AG04449 (cell line): ENCODE results near the gene PCSK7.

Experiments used
- CTCF ChIA-PET: fragments of 350-600 bp; formaldehyde crosslinking; extraction: SDS; loops from one replicate; lab custom pipeline; 2021; ENCODE audit warnings: antibody characterized with exemption; lab: Yijun Ruan, JAX
- POLR2A ChIA-PET: fragments of 400-600, 350-600 bp; formaldehyde crosslinking; extraction: SDS; loops from one replicate; lab custom pipeline; 2020; ENCODE audit warnings: antibody characterized with exemption, inconsistent platforms; lab: Yijun Ruan, JAX
- DNase-seq: peaks from one replicate; pipeline ENCODE4 v3.0.0-alpha.2; 2010; ENCODE audit warnings: low read depth, low spot score
- H3K4me3 ChIP-seq: 2 replicates; pipeline ENCODE4 v1.5.1; 2011; ENCODE audit warnings: low read depth, mild to moderate bottlenecking, control low read depth, low read length
- TF ChIP-seq, protein P1 (sequence below): IDR thresholded peaks from one replicate; pipeline ENCODE4 v1.5.1; 2011; ENCODE audit warnings: mild to moderate bottlenecking, moderate library complexity, low read length, control low read depth, inconsistent platforms; ENCODE audit not compliant: insufficient read depth; ENCODE audit errors: missing control alignments

PCSK7 gene

GRCh38 chr11:117255966-117256365, 24.1 kb upstream of the PCSK7 start:
- DNase-seq: no peak
- ChIA-PET CTCF (interaction anchor here (0.8 to 2.0 kb wide), 2 partner anchors 10 to 13 kb away, joined by 4 to 8 read pairs; no protein-coding TSS in a partner anchor), POLR2A (no interaction called here)
- TF ChIP-seq, protein P1, sequence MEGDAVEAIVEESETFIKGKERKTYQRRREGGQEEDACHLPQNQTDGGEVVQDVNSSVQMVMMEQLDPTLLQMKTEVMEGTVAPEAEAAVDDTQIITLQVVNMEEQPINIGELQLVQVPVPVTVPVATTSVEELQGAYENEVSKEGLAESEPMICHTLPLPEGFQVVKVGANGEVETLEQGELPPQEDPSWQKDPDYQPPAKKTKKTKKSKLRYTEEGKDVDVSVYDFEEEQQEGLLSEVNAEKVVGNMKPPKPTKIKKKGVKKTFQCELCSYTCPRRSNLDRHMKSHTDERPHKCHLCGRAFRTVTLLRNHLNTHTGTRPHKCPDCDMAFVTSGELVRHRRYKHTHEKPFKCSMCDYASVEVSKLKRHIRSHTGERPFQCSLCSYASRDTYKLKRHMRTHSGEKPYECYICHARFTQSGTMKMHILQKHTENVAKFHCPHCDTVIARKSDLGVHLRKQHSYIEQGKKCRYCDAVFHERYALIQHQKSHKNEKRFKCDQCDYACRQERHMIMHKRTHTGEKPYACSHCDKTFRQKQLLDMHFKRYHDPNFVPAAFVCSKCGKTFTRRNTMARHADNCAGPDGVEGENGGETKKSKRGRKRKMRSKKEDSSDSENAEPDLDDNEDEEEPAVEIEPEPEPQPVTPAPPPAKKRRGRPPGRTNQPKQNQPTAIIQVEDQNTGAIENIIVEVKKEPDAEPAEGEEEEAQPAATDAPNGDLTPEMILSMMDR: no peak
- H3K4me3 ChIP-seq: no peak overlapping the region

- TF ChIP-seq, protein P1: no peak
- no peak for DNase-seq
- ChIA-PET POLR2A (no interaction called here), CTCF (no interaction called here)
- no peak overlapping the region for H3K4me3 ChIP-seq
These were observed 19.6 kb upstream of the PCSK7 start for GRCh38 chr11:117251506-117251905.

DNA sequence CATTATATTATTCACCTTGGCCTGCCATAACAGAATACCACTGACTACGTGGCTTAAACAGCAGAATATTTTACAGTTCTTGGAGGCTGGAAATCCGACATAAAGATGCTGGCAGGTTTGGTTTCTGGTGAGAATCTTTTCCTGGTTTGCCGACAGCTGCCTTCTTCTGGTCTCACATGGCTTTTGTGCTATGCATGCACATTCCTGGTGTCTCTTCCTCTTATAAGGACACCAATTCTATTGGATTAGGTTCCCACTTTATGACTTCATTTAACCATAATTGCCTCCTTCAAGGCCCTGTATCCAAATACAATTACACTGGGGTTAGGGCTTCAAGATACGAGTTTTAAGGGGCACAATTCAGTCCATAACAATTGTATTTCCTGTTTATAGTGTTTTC, 17.7 kb upstream of the PCSK7 start:
- CTCF ChIA-PET: no interaction called here

DNA sequence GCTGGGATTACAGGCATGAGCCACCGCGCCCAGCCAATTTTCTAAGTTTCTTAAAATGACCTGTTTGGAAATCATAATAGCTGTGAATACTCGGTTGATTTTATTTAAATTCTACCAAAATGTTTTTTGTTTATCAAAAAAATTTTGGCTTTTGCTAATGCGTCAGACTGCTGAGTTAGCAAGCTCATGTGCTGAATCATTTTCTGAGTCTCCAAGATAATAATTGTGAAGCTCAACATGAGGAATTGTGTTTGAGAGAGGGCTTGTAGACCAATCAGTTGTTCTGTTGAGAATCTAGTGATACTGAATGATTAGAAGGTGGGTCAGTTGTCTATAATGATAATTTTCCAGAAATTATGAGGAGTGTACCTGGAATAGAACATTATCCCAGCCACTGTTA, 16.5 kb upstream of the PCSK7 start:
- H3K4me3 ChIP-seq: no peak overlapping the region
- TF ChIP-seq, protein P1: no peak
- no peak for DNase-seq
- POLR2A ChIA-PET: no interaction called here
- CTCF ChIA-PET: interaction anchor here (1.1 kb wide), 1 partner anchor 17 kb away, joined by 3 read pairs; the partner anchor contains the start of gene PCSK7

More for the DNA sequence above, 17.7 kb upstream of the PCSK7 start:
- no peak overlapping the region for H3K4me3 ChIP-seq
- DNase-seq: no peak
- TF ChIP-seq, protein P1: no peak
- POLR2A ChIA-PET: no interaction called here

GRCh38 chr11:117239295-117239694, 7.4 kb upstream of the PCSK7 start:
- POLR2A ChIA-PET: interaction anchor here (0.6 kb wide), 1 partner anchor 65 kb away, joined by 3 read pairs; no protein-coding TSS in a partner anchor
- DNase-seq: peak; percentile 92
- TF ChIP-seq, protein P1: peak; percentile 77
- CTCF ChIA-PET: interaction anchor here (0.8 to 2.1 kb wide), 16 partner anchors 8 to 150 kb away, joined by 3 to 9 read pairs (median 4); partner anchors contain the start of genes BACE1, CEP164 and PCSK7
- no peak overlapping the region for H3K4me3 ChIP-seq

GRCh38 chr11:117238221-117238620, 6.3 kb upstream of the PCSK7 start:
- TF ChIP-seq, protein P1: no peak
- no peak for DNase-seq
- ChIA-PET POLR2A (no interaction called here), CTCF (interaction anchor here (0.6 to 1.8 kb wide), 8 partner anchors 8 to 580 kb away, joined by 3 to 10 read pairs (median 4); no protein-coding TSS in a partner anchor)
- no peak overlapping the region for H3K4me3 ChIP-seq
